ENCODE measurements around the gene BCKDHB.
A peak's percentile ranks its signal among the peaks of the same experiment; 100 is the strongest.

The BCKDHB gene

GRCh38 chr6:80338201-80338836, 231.8 kb downstream of the BCKDHB start:
- DNase-seq: peak; percentile 40

GRCh38 chr6:80339421-80339820, 232.9 kb downstream of the BCKDHB start:
- no peak for DNase-seq

GRCh38 chr6:80340280-80340679, 233.8 kb downstream of the BCKDHB start:
- no peak for DNase-seq

DNA sequence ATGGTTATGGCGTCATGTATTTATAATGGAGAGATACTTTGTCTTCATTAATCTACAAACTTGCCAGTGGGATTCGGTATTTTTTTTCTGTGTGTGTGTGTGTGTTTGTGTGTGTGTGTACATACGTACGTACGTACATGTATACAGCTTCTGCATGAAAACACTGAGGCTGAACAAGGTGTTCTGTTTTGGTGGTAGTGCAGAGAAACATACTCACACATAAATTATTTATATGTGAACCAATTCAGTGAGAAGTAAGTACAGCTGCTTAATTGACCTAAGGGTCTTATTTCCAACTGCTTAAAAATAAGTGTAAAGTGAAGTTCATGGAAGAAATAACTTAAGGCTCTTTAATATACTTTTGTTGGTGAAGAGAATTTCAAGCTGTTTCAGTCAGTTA, 234.2 kb downstream of the BCKDHB start:
- no peak for DNase-seq

- DNase-seq: no peak
Measured at GRCh38 chr6:80341330-80341729, 234.9 kb downstream of the BCKDHB start.

DNA sequence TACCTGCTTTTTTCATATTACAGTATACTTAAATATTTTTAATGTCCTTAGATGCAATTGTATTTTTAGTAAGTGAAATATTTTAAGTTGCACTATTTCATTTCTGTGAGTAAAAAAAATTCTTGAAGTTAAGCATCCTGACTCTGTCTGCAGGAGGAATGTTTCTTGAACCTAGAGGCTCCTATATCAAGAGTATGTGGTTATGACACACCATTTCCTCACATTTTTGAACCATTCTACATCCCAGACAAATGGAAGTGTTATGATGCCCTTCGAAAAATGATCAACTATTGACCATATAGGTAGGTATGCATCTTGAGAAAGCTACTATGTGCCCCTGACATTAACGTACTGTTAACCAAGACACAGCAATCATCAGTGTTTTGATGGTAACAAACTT, 237.0 kb downstream of the BCKDHB start:
- no peak for DNase-seq

GRCh38 chr6:80347101-80347500, 240.6 kb downstream of the BCKDHB start:
- DNase-seq: no peak

GRCh38 chr6:80348263-80348662, 241.8 kb downstream of the BCKDHB start:
- DNase-seq: no peak

DNA sequence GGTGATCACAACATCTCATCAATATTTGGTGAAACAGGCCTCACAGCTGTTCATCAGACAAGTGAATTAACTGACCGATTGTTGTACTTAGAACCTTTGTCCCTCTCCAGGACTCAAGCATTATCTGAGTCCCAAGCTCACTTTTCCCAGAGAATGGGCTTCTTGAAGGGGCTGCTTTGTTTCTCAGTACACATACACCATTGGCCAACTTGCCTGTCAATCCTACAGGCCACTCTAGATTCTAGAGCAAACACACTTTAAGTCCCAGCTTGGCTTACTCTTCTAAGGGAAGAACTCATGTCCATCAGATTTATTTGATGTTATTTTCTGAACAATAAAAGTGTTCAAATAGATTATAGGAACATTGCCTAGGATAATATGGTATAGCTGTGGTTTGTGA, 249.5 kb downstream of the BCKDHB start:
- no peak for DNase-seq

GRCh38 chr6:80356545-80356944, 250.1 kb downstream of the BCKDHB start:
- no peak for DNase-seq

DNA sequence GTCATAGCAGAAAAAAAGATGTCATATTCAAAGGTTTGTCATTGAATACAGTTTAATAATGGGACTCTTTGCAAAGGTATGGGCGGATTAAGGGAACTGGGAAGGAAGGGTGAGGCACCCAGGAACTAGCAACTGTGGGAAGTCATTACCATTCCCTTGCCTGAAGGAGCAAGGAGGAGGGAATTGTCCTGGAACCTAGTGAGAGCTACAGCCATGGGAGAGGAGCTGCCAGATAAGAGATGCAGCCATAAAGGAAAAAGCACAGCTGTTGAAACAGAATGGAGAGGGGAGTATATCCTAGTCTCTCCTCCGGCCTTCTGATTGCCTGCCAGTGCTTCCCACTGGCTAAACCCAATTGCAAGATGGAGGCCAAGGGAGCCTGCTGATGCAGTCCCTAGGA, 250.6 kb downstream of the BCKDHB start:
- no peak for DNase-seq

GRCh38 chr6:80357674-80358073, 251.2 kb downstream of the BCKDHB start:
- DNase-seq: no peak

GRCh38 chr6:80363501-80364122, 257.1 kb downstream of the BCKDHB start:
- DNase-seq: no peak

DNA sequence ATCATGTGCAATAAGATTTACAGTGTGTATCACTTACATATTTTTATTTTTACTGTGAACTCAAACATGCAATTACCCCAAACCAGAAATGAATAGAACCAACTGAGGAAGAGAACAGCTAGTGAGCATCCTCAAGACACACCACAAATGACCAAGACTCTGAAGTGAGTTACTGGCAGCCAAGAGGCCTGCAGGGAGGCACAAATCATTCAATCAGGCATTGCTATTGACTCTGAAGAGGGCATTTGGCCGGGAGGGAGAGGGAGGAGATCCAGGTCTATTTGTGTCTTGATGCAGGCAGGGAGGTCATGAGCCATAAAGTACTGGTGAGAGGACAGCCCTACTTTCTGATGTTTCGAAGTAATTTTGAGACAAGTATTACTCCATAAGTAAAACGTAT, 257.7 kb downstream of the BCKDHB start:
- DNase-seq: no peak

DNA sequence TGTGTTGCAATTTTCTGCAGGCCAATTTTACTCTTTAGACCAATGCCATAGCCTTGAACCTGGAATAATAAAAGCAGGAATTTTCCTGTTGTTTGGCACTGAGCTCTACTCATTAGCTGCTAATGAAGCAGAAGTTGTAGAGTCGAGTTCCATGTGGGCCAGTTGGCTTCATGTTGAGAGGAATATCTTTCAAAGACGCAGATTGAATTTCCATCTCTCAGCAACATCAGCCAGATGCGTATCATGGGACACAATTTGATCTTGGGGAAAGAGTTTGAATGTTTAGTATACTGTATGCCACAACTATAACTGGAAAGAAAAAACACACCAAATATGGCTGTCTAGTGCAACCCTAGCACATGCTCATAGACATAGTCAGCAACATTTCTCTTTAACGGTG, 259.6 kb downstream of the BCKDHB start:
- DNase-seq: no peak

GRCh38 chr6:80366714-80367113, 260.2 kb downstream of the BCKDHB start:
- peak; percentile 19 for DNase-seq

DNA sequence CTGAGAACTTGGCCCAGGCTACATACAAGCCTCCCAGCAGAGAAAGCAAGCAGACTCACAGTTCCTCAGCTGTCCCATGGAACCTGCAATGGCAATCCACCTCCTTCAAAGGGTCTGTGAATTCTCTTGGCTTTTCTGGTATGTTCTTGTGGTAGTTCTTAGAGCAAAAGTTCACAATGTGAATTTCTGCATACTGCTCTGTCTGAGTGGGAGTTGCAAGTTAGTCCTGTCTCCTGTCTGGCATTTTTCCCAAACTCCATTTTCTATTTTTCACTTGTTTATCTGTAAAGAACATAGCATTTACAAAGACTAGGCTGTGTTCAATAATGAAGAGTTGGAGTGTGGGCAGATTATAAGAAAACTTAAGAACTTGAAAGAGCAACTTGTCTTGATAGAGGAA, 269.9 kb downstream of the BCKDHB start:
- DNase-seq: no peak

DNA sequence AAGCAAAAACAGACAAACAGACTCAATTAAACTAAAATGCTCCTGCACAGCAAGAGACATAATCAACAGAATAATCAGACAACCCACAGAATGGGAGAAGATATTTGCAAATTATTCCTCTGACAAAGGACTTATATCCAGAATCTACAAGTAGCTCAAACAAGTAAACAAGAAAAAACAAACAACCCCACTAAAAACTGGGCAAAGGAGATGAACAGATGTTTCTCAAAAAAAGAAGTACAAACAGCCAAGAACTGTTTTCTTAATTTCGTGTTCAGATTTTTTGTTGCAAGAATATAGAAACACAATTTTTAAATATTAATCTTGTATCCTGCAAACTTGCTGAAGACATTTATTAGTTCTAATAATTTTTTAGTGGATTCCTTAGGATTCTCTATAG, 274.1 kb downstream of the BCKDHB start:
- DNase-seq: no peak

- DNase-seq: no peak
Measured at GRCh38 chr6:80382811-80383210, 276.3 kb downstream of the BCKDHB start.

GRCh38 chr6:80388507-80388906, 282.0 kb downstream of the BCKDHB start:
- DNase-seq: no peak

Data from midbrain (tissue), 1 donor.